Activated naive CD8-positive, alpha-beta T cell treated with anti-CD3 and anti-CD28 coated beads for 36 hours (primary cell): Measurements from ENCODE around the gene HIF3A. TPM values are rescaled to one million over a fixed set of nuclear protein-coding genes. Genes with fewer than 3 reads are reported as not detected.

Experiments used
- DNase-seq: peaks from one replicate; pipeline ENCODE4 v3.0.0; 2021
- H3K27ac Mint-ChIP-seq: one replicate; pipeline ENCODE4 v1.8.0; 2022; ENCODE audit warnings: mild to moderate bottlenecking, moderate library complexity, mixed read lengths
- H3K27me3 Mint-ChIP-seq: one replicate; pipeline ENCODE4 v1.8.0; 2022; ENCODE audit warnings: mild to moderate bottlenecking, mixed read lengths
- H3K36me3 Mint-ChIP-seq: one replicate; pipeline ENCODE4 v1.8.0; 2021; ENCODE audit warnings: mild to moderate bottlenecking, mixed read lengths
- H3K4me1 Mint-ChIP-seq: one replicate; pipeline ENCODE4 v1.8.0; 2021; ENCODE audit warnings: mixed read lengths
- H3K4me3 Mint-ChIP-seq: one replicate; pipeline ENCODE4 v1.8.0; 2022; ENCODE audit warnings: mild to moderate bottlenecking, moderate library complexity, mixed read lengths
- H3K9me3 Mint-ChIP-seq: one replicate; pipeline ENCODE4 v1.8.0; 2022; ENCODE audit warnings: mixed read lengths
- total RNA-seq, 2 experiments: library from RNA; stranded (reverse); gene quantifications; one replicate each; pipeline ENCODE4 v1.2.3, GENCODE V29; 2021

Gene HIF3A
- total RNA-seq, 2 experiments from 2014 or later: not detected

- no peak for DNase-seq
- Mint-ChIP-seq H3K4me3 (no peak overlapping the region), H3K27ac (no peak overlapping the region), H3K4me1 (no peaks in the 10 kb centered on the region), H3K36me3 (no peaks in the 10 kb centered on the region), H3K9me3 (peaks cover 2% of the 10 kb centered on the region), H3K27me3 (peaks cover 3% of the 10 kb centered on the region)
These were observed 13.1 kb upstream of the HIF3A start for GRCh38 chr19:46283771-46284170.

DNA sequence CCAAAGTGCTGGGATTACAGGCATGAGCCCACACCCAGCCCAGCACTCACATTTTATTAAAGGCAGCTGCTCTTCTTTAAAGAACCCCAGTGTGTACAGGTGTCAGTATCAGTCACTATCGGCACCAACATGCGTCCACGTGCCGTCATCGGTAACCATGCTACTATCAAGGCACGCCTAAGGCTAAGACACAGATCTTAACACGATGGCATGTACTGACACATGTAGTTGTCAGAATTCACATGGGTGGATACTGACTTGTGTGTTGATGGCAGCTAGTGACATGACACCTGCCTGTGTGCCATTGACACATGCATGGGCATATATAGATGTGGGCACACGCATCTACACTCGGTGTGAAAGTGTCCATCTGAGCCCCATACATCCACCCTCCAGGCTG is 12.2 kb upstream of the HIF3A start:
- no peak overlapping the region for H3K4me3 Mint-ChIP-seq
- H3K36me3 Mint-ChIP-seq: no peaks in the 10 kb centered on the region
- peaks cover 3% of the 10 kb centered on the region for H3K9me3 Mint-ChIP-seq
- H3K27ac Mint-ChIP-seq: no peak overlapping the region
- DNase-seq: no peak
- H3K4me1 Mint-ChIP-seq: no peaks in the 10 kb centered on the region
- H3K27me3 Mint-ChIP-seq: peaks cover 3% of the 10 kb centered on the region

GRCh38 chr19:46287585-46287984 is 9.3 kb upstream of the HIF3A start:
- H3K27me3 Mint-ChIP-seq: peaks cover 3% of the 10 kb centered on the region
- no peaks in the 10 kb centered on the region for H3K36me3 Mint-ChIP-seq
- DNase-seq: no peak
- no peak overlapping the region for H3K27ac Mint-ChIP-seq
- H3K4me3 Mint-ChIP-seq: no peak overlapping the region
- no peaks in the 10 kb centered on the region for H3K4me1 Mint-ChIP-seq
- H3K9me3 Mint-ChIP-seq: peaks cover 8% of the 10 kb centered on the region

GRCh38 chr19:46288896-46289588 is 7.8 kb upstream of the HIF3A start:
- Mint-ChIP-seq H3K4me1 (no peaks in the 10 kb centered on the region), H3K27ac (no peak overlapping the region), H3K36me3 (no peaks in the 10 kb centered on the region), H3K4me3 (no peak overlapping the region), H3K9me3 (peaks cover 8% of the 10 kb centered on the region), H3K27me3 (peaks cover 3% of the 10 kb centered on the region)
- DNase-seq: no peak

DNA sequence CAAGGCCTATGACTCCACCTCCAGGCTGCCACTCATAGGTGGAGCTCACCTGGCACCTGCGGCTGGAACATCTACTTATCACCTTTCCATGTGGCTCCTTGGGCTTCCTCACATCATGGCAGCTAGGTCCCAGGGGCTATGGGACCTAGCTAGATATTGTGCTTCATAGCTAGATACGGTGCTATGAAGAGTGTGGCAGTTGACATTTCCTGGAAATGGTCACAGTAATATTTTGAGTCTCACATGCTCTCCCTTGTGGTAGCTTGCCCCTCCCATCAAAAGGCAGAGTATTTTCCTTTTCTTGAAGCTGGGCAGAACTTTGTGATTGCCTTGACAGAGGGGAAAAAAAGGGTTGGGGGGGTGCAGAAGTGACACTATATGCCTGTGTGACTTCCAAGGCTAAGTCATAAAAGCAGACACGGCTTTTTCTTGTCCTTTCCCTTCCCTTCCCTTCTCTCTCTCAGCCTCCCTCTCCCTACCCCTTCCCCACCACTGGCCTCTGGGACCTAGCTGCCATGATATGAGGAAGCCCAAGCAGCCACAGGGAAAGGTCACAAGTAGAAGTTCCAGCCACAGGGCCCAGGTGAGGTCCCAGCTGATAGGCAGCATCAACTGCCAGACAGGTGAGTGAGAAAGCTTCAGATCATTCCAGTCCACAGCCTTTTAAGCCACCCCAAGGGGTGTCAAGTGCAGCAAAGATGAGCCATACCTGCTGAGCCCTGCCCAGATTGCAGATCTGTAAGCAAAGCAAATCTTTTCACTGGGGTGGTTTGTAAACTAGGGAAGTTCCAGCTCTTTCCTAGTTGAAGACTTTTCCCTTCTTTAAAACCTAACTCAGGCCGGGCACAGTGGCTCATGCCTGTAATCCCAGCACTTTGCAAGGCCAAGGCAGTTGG is 6.9 kb upstream of the HIF3A start:
- no peaks in the 10 kb centered on the region for H3K36me3 Mint-ChIP-seq
- no peak overlapping the region for H3K27ac Mint-ChIP-seq
- H3K27me3 Mint-ChIP-seq: peaks cover 13% of the 10 kb centered on the region
- H3K4me1 Mint-ChIP-seq: no peaks in the 10 kb centered on the region
- no peak overlapping the region for H3K4me3 Mint-ChIP-seq
- H3K9me3 Mint-ChIP-seq: peaks cover 8% of the 10 kb centered on the region
- no peak for DNase-seq

DNA sequence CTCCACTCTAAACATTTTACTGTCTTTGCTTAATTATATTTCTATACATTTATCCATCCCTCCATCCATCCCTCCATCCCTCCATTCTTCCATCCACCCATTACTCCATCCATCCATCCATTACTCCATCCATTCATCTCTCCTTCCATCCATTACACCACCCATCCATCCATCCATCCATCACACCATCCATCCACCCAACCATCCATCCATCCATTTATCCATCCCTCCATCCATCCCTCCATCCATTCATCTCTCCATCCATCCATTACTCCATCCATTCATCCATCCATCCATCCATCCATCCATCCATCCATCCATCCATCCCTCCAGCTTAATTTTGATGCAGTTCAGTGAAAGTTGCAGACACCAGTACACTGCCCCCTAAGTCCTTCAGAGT is 5.0 kb upstream of the HIF3A start:
- Mint-ChIP-seq H3K9me3 (peaks cover 8% of the 10 kb centered on the region), H3K4me3 (no peak overlapping the region), H3K27ac (no peak overlapping the region), H3K36me3 (no peaks in the 10 kb centered on the region), H3K27me3 (peaks cover 31% of the 10 kb centered on the region), H3K4me1 (no peaks in the 10 kb centered on the region)
- no peak for DNase-seq

GRCh38 chr19:46294494-46294893 is 2.3 kb upstream of the HIF3A start:
- Mint-ChIP-seq H3K27ac (no peak overlapping the region), H3K27me3 (peaks cover 46% of the 10 kb centered on the region), H3K9me3 (peaks cover 6% of the 10 kb centered on the region), H3K36me3 (no peaks in the 10 kb centered on the region), H3K4me3 (no peak overlapping the region), H3K4me1 (no peaks in the 10 kb centered on the region)
- DNase-seq: no peak

DNA sequence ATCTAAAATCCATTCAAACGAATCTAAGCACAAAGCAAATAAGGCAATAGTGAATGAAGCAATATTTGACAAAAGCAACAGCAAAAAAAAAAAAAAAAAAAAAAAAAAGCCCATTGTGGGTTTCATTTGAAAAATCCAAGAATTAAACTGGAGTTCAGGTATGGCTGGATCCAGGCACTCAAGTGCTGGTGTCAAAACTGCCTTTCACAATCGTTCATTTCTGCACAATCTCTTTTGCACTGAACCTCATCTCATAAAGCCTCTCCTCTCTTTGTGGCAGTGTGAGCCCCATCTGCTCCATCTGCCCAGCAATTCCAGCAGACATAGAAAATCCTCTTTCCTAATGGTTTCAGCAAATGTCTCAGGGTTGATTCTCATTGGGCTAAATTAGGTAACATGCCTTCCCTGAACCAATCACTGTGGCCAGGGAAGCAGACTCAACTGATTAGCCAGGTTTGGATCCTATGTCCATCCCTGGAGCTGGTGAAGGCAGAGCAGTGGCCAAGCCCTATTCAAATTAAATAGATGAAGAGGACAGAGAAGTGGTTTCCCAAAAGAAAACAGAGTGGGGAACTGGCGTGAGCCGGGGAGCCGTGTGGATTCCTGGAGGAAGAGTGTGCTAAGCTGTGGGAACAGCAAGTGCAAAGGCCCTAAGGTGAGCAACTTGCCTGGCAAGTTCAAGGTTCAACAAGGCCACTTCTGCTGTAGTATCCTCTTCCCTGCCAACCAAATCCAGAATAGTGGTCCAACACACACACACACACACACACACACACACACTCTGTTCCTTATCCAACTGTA is 1.2 kb upstream of the HIF3A start:
- H3K9me3 Mint-ChIP-seq: no peaks in the 10 kb centered on the region
- no peaks in the 10 kb centered on the region for H3K36me3 Mint-ChIP-seq
- no peak overlapping the region for H3K4me3 Mint-ChIP-seq
- no peak for DNase-seq
- H3K27ac Mint-ChIP-seq: no peak overlapping the region
- H3K27me3 Mint-ChIP-seq: peaks cover 46% of the 10 kb centered on the region
- no peaks in the 10 kb centered on the region for H3K4me1 Mint-ChIP-seq

DNA sequence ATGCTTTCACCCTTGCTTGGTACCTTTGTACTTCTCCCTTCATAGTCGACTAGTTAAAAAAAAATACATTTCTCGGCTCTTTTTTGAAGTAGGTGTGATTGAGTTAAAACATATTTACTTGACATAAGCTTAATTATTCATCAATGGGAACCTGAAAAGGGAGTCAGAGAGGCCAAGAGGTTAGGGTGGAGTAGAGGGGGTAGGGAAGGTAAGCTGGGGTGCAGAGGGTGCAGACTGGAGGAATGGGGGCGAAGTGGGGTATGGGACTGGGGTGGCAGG is 701 bp upstream of the HIF3A start:
- no peak overlapping the region for H3K27ac Mint-ChIP-seq
- H3K9me3 Mint-ChIP-seq: no peaks in the 10 kb centered on the region
- H3K4me1 Mint-ChIP-seq: no peaks in the 10 kb centered on the region

DNA sequence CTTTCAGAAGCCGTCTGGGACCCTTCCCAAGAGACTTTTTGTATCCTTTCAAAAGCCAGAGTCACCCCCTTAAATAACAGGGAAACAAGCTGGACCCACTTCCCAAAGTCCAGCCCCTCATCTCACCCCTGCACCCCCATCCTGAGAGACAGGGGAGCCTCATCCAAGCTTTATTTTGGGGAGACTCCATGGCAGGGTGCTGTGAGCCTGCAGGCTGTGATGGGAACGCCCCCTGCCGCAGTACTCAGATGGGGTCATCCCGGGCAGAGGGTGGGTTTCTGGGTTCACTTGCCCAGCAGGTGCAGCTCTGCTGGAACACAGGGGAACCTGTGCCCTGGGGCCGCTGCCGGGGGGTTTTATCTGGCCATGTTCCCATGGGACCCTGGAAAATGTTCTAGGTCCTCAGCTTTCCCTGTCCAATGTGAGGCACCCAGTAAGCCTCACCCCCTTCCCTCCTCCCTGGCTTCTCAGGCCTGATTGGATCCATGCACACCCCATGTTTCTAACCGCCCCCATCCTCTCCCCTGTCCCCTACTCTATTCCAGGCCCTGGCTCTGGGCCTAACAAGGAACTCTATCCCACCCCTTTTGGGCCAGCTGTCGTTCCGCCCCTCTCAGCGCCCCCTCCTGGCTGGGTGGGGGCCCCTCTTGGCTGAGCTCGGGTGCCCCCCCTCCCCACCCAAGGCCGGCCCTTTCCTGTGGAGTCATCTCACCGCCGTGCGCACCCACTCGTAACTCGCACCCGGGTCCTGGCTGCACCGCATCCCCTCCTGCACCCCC is 1.0 kb downstream of the HIF3A start:
- H3K4me1 Mint-ChIP-seq: no peaks in the 10 kb centered on the region
- H3K9me3 Mint-ChIP-seq: no peaks in the 10 kb centered on the region
- H3K27ac Mint-ChIP-seq: no peak overlapping the region
- DNase-seq: no peak
- H3K36me3 Mint-ChIP-seq: no peaks in the 10 kb centered on the region
- no peak overlapping the region for H3K4me3 Mint-ChIP-seq
- peaks cover 46% of the 10 kb centered on the region for H3K27me3 Mint-ChIP-seq

More for the DNA sequence above, 701 bp upstream of the HIF3A start:
- H3K4me3 Mint-ChIP-seq: no peak overlapping the region
- H3K27me3 Mint-ChIP-seq: peaks cover 46% of the 10 kb centered on the region
- DNase-seq: no peak
- no peaks in the 10 kb centered on the region for H3K36me3 Mint-ChIP-seq

GRCh38 chr19:46298479-46299003 is 1.7 kb downstream of the HIF3A start:
- Mint-ChIP-seq H3K4me3 (no peak overlapping the region), H3K27ac (no peak overlapping the region), H3K4me1 (no peaks in the 10 kb centered on the region), H3K9me3 (no peaks in the 10 kb centered on the region), H3K27me3 (peaks cover 46% of the 10 kb centered on the region), H3K36me3 (no peaks in the 10 kb centered on the region)
- DNase-seq: no peak

DNA sequence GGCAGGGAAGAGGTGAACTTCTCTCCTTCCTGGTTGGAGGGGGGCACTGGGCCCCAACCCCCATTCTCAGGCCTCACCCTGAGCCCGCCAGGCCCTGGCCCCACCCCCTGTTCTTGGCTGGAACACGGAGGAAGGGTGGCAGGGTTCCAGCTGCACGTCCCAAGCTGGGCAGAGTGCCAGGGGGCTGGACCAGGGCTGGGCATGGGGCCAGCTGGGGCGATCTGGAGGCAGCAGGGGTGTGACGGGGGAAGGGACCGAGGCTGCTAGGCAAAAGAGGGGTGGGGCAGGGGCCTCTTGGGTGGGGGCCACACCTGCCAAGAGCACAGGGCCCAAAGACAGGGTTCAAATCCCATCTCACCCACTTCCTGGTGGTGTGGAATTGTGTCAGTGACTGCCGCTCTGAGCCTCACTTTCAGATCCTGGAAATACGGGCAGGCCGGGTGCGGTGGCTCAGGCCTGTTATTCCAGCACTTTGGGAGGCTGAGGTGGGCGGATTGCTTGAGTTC is 2.2 kb downstream of the HIF3A start:
- Mint-ChIP-seq H3K9me3 (no peaks in the 10 kb centered on the region), H3K27me3 (peaks cover 46% of the 10 kb centered on the region), H3K4me1 (no peaks in the 10 kb centered on the region), H3K4me3 (no peak overlapping the region), H3K36me3 (no peaks in the 10 kb centered on the region), H3K27ac (no peak overlapping the region)
- no peak for DNase-seq

DNA sequence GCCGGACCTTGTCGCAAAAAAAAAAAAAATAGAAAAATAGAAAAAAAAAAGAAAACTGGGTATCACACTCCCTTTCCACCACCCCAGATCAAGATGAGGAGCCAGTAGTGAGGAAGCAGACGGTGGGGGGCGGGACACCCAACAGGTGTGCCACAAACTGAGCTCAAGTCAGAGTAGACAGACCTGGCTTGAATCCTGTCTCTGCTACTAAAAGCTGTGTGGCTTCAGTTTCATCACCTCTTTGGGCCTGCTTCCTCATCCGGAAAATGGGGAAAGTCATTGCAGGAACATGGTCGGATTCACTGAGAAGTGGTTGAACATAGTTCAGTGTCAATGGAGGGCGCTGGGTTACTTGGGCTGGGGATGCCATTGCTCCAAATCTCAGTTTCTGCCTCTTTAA is 2.9 kb downstream of the HIF3A start:
- no peak overlapping the region for H3K27ac Mint-ChIP-seq
- peaks cover 39% of the 10 kb centered on the region for H3K27me3 Mint-ChIP-seq
- no peak overlapping the region for H3K4me3 Mint-ChIP-seq
- no peak for DNase-seq
- peaks cover 3% of the 10 kb centered on the region for H3K9me3 Mint-ChIP-seq
- no peaks in the 10 kb centered on the region for H3K4me1 Mint-ChIP-seq
- no peaks in the 10 kb centered on the region for H3K36me3 Mint-ChIP-seq

GRCh38 chr19:46303322-46303690 is 6.5 kb downstream of the HIF3A start:
- Mint-ChIP-seq H3K36me3 (no peaks in the 10 kb centered on the region), H3K27ac (no peak overlapping the region), H3K4me3 (no peak overlapping the region), H3K4me1 (no peaks in the 10 kb centered on the region), H3K27me3 (peaks cover 6% of the 10 kb centered on the region), H3K9me3 (peaks cover 7% of the 10 kb centered on the region)
- DNase-seq: no peak
